GM18873 (cell line): ENCODE measurements around the gene TBC1D13.
"Not testable (repeated sequence)": the region's sequence is repeated elsewhere in the genome, so short reads cannot be mapped to it uniquely, and the experiment has no call there.

Experiments used
- ATAC-seq: cut with Tn5 transposase; IDR thresholded peaks from one replicate; pipeline ENCODE4 v1.9.1; 2021; ENCODE audit warnings: mild to moderate bottlenecking, moderate library complexity, moderate number of reproducible peaks; ENCODE audit not compliant: unreplicated experiment, low FRiP score

TBC1D13 gene

DNA sequence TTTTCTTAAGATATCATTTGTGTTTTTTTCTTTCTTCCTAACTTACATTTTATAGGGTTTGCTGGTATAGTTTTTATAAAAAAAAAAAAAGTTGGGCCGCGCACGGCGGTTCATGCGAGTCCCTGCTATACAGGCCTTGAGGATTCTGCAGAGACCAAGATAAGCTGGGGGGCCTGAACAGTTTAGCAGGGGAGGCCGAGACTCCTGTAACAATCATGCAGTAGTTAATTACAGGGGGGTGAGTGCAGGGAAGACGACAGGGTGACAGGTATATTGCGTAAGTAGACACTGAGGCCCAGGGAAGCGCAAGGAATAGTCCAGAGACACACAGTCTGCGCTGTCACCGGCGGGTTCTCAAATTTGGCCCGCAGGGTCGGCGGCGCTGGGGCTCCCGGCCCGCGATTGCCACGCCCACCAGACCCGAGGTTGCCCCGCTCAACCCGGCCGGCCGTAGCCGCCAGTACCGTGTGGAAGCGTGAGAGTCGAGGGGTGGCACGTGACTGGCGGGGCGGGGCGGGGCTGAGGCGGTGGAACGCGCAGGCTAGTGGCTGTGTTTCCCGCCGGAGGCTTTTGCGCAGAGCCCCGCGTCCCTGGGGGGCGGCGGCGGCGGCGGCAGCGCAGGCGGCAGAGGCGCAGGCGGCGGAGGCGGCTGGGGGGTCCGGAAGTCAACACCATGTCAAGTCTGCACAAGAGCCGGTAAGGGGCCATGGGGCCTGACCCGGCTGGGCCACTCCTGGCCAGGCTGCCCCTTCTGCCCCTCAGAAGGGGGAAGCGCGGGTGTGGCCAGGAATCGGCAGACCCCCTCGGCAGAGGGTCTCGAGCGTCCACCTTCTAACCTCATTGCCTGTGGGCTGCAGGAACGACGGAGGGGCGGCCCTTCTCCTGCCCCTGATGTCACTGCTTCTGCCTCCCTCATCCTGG lies at the start of gene TBC1D13:
TBC1D13 (plus strand) TSS at position 573 of the 921 bp plus-strand sequence; CDS start at position 674, 101 bp downstream.
- peak; percentile 77 for ATAC-seq

- ATAC-seq: no peak
These were observed 44.7 kb upstream of the TBC1D13 start for GRCh38 chr9:128742401-128742800.

DNA sequence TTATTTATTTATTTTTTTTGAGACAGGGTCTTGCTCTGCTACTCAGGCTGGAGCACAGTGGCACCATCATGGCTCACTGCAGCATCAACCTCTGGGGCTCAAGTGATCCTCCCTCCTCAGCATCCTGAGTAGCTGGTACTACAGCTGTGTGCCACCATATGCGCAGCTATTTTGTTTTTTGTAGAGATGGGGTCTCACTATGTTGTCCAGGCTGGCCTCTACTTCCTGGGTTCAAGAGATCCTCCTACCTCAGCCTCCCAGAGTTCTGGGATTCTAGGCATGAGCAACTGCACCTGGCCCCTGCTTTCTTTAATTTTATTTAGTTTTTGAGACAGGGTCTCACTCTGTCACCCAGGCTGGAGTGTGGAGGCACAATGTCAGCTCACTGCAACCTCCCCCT lies 43.6 kb upstream of the TBC1D13 start:
- no peak for ATAC-seq

- no peak for ATAC-seq
These were observed 39.8 kb upstream of the TBC1D13 start for GRCh38 chr9:128747241-128747640.

- no peak for ATAC-seq
These were observed 36.0 kb upstream of the TBC1D13 start for GRCh38 chr9:128750926-128751595.

DNA sequence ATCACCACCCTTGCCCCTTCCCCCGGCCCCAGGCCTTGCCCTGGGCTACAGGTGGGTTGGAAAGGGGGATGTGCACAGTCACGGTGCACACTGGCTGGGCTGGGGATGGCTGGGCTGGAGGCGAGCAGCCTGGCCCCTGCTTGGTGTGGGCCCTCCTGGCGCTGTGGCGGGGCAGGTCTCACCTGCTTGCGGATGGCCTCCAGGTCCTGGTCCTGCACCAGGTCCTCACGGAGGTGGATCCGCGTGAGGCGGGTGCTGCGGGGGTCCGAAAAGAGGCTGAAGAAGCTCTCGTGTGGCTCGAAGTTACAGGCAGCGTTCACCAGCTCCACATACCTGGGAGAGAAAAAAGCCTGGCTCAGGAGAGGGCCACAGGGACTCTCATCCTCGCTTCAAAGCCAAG lies 33.4 kb upstream of the TBC1D13 start:
- ATAC-seq: no peak

- ATAC-seq: no peak
These were observed 29.5 kb upstream of the TBC1D13 start for GRCh38 chr9:128757602-128758001.

DNA sequence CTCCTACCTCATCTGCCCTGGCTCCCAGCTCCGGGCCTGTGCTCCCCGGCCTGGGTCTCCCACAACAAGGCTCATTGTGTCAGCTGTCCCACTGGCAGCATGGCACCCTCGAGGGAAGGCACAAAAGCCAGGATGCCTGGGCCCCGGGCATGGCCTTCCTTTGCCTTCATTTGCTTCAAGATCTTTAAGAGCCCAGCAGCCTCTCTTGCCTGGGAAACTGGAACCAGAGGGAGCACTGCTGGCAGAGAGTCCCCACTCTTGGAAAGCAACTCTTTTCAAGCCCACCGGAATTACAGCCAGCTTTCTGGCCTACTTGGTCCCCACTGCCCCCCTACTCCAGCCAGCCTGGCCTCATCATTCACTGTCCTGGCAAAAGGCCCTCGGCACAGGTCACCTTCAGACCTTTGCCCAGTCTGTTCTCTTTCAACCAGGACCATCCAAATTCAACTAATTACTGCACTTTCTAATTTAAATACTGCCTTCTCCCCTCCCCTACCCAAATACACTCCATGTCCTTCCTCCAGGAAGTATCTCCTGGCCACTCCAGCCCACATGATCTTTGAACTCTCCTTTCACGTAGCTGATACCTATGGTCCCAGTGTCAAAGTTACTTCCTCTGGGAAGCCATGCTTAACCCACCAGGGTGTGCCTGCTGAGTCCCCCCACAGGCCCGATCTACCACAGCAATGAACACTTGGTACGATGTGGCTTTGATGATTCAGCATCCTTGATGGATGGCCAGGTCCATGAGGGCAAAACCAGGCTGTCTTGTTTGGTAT lies 24.2 kb upstream of the TBC1D13 start:
- ATAC-seq: no peak

DNA sequence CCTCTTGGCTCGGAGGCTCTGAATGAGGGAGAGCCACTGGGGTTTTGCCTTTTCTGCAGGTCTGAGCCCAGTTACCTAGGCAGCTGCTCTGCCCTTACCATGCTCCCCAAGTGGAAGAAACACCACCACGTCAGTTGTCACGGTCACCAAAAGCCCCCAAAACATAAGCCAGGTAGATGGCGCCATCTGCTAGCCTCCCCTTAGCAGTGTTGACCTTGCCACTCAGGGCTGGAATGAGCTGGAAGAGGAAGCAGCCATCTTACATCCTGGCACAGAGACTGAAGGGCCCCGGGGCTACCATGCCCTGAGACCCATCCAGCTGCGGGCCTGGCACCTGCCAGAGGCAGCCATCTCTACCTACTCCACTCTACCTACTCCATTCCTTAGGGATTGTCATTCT lies 22.7 kb upstream of the TBC1D13 start:
- ATAC-seq: no peak

DNA sequence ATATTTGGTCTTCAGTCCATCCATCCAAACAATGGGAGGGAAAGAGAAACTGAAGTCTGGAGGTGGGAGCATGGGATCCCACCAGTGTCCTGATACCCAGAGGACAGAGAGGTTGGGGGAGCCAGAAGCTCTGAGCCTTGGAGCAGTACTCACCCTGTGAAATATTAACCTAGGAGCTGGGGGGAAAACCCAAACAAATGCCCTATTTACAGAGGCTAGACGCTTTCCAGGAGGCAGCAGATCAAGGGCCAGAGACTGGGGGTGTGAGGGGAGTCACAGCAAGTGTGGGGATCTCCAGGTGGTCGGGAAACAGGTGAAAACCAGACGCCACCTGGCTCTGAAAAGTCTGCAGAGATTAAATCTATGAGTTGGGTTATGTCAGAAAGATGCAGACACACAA lies 21.6 kb upstream of the TBC1D13 start:
- ATAC-seq: no peak

DNA sequence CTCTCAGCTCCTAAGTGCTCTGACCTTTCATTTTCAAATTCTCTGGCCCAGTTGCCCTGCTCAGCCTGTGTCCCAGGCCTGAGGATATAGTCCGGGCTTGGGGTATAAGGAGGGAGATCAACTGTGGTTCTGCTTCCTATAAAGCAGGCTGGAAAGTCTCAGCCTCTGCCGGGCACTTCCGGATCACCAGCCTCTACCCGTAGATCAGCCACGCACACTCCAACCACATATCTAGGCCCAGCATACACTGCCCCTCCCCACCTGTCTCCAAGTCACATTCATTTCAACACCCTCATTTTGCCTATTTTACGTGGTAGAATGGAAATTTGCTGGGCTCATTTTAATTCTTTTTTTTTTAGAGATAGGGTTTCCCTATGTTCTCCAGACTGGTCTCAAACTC lies 18.4 kb upstream of the TBC1D13 start:
- ATAC-seq: no peak

DNA sequence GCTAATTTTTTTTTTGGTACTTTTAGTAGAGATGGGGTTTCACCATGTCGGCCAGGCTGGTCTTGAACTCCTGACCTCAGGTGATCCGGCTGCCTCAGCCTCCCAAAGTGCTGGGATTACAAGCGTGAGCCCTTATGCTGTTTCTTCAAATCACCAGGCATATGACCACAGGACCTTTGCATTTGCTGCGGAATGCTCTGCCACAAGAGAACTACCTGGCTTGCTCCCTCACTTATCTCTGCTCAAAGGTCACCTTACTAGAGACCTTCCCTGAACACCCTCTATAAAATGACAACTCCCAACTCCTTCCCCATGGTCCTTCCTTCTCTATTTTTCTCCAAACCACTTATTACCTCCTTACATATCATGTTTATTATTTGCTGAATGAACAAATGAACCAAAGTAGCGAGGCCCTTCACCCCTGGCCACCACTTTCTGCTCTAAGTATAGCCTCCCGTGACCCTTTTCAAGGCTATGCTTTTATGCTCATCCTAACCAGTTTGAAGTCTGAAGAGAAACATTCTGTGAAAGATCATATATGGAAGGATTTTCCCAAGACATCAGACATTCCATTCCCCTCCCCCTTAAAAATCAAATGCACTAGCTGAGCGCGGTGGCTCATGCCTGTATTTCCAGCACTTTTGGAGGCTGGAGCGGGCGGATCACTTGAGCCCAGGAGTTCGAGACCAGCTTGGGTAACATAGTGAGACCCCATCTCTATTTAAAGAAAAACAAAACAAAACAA lies 16.6 kb upstream of the TBC1D13 start:
- no peak for ATAC-seq

- peak; percentile 13 for ATAC-seq
These were observed 15.8 kb upstream of the TBC1D13 start for GRCh38 chr9:128771094-128771721.

GRCh38 chr9:128771745-128772519 lies 15.1 kb upstream of the TBC1D13 start, which contains the start of gene ZER1:
ZER1 (minus strand) TSS chr9:128771927; CDS start chr9:128755565, 16,362 bp downstream.
- peak; percentile 78 for ATAC-seq

GRCh38 chr9:128773049-128773448 lies 14.0 kb upstream of the TBC1D13 start:
- no peak for ATAC-seq

DNA sequence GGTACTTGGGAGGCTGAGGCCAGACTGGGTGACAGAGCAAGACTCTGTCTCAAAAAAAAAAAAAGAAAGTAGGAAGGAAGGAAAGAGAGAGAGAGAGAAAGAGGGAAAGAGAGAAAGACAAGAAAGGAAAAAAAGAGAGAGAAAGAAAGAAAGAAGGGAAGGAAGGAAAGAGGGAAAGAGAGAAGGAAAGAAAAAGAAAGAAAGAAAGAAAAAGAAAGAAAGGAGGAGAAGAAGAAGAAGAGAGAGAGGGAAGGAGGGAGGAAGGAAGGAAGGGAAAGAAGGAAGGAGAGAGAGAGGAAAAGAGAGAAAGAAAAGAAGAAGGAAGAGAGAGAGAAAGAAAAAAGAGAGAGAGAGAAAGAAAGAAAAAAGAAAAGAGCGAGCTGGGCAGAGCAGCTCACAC lies 12.2 kb upstream of the TBC1D13 start:
- ATAC-seq: no peak

DNA sequence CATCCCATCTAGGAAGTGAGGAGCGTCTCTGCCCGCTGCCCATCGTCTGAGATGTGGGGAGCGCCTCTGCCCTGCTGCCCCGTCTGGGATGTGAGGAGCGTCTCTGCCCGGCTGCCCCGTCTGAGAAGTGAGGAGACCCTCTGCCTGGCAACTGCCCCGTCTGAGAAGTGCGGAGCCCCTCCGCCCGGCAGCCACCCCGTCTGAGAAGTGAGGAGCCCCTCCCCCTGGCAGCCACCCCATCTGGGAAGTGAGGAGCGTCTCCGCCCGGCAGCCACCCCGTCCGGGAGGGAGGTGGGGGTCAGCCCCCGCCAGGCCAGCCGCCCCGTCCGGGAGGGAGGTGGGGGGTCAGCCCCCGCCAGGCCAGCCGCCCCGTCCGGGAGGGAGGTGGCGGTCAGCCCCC lies 7.0 kb upstream of the TBC1D13 start:
- ATAC-seq: not testable (repeated sequence)

DNA sequence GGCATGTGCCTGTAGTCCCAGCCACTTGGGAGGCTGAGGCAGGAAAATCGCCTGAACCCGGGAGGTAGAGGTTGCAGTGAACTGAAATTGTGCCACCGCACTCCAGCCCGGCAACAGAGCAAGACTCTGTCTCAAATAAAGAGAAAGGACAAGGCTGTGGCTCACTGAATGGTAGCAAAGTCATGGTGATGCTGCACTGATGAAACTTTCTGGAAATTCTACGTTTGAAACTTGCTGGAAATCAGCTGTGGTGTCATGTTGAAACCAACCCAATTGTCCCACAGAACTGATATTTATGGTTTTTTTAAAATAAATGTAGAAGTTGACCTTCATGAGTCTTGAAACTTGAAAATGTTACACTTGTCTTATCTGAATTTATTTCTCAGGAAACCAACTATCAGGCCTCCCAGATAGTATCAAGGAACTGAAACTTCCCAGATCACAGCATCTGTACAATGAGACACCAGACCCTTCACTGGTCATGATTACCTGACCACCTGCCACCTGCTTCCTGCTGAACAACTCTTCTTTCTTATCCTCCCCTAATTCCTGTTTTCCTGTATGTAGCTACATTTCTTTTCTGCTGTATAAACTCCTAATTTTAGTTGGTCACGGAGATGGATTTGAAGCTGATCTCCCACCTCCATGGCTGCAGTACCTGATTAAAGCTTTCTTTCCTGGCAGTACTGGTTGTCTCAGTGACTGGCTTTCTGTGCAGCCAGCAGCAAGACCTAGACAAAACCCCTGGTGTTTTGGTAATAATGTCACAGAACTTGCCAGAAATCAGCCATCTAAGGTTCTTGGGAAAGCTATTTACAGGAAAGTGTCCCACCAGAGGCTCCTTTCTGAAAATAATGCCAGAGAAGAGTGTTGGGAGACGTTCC lies 5.6 kb upstream of the TBC1D13 start:
- no peak for ATAC-seq
